Myocyte (in vitro differentiated cells): Measurements from ENCODE around the gene CTNNA2. TPM values are rescaled to one million over a fixed set of nuclear protein-coding genes. Genes with fewer than 3 reads are reported as not detected.
A peak's percentile ranks its signal among the peaks of the same experiment; 100 is the strongest.
"Not testable (repeated sequence)": the region's sequence is repeated elsewhere in the genome, so short reads cannot be mapped to it uniquely, and the experiment has no call there.

ENCODE experiments used
- DNase-seq: peaks from one replicate; pipeline ENCODE4 v3.0.0-alpha.2; 2012; ENCODE audit warnings: low read depth
- total RNA-seq: library from RNA; depleted of rRNA; stranded (reverse); fragments of >200 nt; gene quantifications from 2 replicates; pipeline ENCODE4 v1.2.3, GENCODE V29; 2014

CTNNA2 gene
- total RNA-seq, 1 donor from 2014 or later: 2.7 TPM

DNA sequence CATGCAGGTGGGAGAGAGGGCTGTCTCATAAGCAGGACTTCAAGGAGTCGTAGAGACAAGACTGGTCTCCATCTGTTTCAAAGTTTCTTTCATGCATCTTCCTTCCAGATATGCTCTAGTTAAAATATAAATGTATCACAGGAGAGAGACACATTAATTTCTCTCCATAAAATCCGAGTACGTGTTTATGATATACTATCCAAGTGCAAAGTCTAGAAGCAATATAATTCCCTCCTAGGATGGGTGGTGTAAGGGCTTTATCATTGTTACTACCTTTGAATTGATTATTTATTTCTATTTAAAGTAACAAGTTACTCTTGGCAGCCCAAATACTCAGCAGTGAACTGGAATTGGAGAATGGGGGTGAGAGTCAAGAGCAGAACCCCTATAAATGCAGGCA lies 619.4 kb downstream of the CTNNA2 start:
- DNase-seq: no peak

DNA sequence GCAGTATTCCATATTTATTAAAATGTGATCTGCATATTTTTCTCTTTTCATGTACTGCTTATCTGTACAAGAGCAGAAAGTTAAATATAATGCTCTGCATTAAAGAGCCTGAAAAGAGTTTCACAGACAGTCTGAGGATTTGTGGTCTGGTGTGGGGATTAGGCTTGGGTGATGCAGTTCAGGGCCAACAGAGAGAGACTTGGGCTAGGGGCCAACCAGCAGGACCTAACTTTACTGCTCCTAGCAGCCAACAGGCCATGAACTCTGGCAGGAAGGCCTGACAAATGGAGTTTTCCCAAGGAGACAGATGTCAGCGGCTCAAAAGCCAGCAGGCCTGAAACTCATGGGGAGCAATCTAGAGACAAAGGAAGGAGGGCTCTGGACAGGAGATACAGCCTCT lies 622.1 kb downstream of the CTNNA2 start:
- peak; percentile 26 for DNase-seq

GRCh38 chr2:80136338-80136737 lies 623.5 kb downstream of the CTNNA2 start:
- DNase-seq: no peak

- DNase-seq: no peak
Observed at GRCh38 chr2:80139001-80139400, 626.1 kb downstream of the CTNNA2 start.

- no peak for DNase-seq
Observed at GRCh38 chr2:80141007-80141726, 628.3 kb downstream of the CTNNA2 start.

- DNase-seq: no peak
Observed at GRCh38 chr2:80145499-80145898, 632.6 kb downstream of the CTNNA2 start.

DNA sequence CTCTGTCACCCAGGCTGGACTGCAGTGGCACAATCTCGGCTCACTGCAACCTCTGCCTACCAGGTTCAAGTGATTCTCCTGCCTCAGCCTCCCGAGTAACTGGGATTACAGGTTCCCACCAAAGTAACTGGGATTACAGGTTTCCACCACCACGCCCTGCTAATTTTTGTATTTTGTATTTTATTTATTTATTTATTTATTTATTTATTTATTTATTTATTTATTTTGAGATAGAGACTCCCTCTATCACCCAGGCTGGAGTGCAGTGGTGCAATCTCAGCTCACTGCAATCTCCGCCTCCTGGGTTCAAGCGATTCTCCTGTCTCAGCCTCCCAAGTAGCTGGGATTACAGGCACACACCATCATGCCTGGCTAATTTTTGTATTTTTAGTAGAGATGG lies 633.9 kb downstream of the CTNNA2 start:
- not testable (repeated sequence) for DNase-seq

DNA sequence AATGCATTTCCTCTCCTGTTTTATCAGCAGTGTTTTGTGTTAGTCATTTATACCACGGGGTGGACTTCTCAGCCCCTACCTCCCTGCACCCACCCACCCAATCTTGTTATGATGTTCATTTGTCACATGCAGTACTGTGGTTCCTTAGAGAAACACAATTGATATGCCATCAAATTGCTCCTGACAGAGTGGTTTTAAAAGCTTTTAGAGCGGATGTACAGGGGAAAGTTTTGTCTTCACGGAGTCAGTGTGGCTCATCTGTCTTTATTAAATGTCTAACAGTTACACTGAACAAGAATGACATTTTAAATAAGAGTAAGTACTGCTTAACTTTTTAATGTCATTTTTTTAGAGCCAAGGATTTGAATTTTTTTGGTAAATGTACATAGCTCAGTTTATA lies 634.8 kb downstream of the CTNNA2 start:
- no peak for DNase-seq

- no peak for DNase-seq
Observed at GRCh38 chr2:80148906-80149305, 636.1 kb downstream of the CTNNA2 start.

- no peak for DNase-seq
Observed at GRCh38 chr2:80149991-80150390, 637.1 kb downstream of the CTNNA2 start.

DNA sequence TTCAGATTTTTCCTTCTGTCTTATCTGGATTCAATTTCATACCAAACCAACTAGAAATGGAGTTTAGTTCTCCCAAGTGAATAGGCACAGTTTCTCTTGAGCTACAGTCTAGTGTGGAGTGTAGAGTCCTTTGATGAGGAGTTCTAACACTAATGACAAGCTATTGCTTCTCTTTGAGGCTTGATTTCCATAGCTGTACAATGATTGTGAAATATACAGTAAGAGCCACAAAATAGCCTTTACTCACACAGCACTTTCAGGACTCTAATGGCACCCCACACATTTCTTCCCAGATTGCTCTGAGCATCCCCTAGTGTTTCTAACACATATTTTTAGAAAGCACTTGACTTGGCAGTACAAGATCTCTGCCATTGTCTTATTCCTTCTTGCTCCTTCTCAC lies 638.4 kb downstream of the CTNNA2 start:
- no peak for DNase-seq

GRCh38 chr2:80151651-80152050 lies 638.8 kb downstream of the CTNNA2 start:
- DNase-seq: no peak

DNA sequence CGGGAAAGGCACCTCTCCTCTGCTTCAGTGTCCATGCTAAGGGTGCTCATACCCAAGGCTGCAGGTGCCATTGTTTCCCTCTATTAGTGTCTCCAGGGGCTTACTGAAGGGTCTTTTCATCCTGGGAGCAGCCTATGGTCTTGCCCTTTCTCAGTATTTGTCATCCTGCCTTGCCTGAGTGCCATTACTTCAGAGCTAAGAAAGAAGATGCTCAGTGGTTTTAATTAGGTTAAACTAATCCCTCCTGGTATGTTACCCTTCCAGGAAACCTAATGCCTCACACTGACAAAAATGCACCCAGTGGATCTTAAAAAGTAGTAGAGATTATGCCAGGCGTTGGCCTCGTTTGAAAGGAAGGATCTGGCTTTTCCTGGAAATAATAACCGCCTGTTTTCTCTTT lies 640.3 kb downstream of the CTNNA2 start:
- DNase-seq: no peak

GRCh38 chr2:80153768-80154167 lies 640.9 kb downstream of the CTNNA2 start:
- DNase-seq: no peak

- DNase-seq: no peak
Observed at GRCh38 chr2:80154231-80154915, 641.5 kb downstream of the CTNNA2 start.

- no peak for DNase-seq
Observed at GRCh38 chr2:80164375-80164774, 651.5 kb downstream of the CTNNA2 start.

DNA sequence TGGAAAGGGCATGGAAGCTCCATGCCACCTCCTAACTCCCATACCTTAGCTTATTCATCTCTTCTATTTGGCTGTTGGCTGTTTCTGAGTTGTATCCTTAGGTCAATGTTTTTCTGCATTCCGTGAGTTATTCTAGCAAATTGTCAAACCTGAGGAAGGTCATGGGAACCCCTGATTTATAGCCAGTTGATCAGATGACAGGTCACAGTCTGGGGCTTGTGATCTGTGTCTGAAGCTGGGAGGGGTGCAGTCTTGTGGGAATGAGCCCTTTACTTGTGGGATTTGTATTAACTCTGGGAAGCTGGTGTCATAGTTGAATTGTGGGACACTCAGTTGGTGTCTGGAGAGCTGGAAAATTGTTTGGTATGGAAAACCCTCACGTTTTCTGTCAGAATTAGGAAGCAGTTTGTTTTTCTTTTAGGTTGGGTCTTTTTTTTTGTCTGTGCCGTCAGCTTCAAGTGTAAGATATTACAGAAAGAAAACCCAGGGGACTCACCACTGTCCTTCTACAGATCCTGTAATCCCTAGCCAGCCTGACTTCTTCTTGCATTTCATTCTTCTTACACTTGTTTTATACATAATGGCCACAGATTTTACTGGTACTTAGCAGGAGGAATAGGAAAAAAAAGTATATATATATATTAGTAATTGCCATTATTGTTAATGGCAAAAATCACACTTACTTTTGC lies 653.8 kb downstream of the CTNNA2 start:
- no peak for DNase-seq

- no peak for DNase-seq
Observed at GRCh38 chr2:80167284-80167808, 654.5 kb downstream of the CTNNA2 start.

DNA sequence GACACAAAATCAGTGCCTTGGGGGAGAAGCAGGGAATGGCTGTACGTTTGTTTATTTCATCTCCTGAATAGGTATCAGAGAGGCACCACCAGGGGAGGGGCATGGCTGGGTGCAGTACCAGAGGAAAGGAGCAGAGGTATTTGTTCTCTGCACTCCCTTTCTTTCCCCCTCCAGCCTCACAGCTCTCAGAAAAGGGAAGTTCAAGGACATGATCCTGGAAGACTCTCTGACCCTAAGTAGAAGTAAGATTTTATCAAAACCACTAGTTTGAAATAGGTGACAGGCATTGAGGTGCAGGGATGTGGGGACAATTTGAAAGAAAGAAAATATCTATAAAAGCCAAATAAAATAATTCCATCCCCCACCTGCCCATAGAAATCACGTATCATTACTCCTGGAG lies 655.2 kb downstream of the CTNNA2 start:
- DNase-seq: no peak

DNA sequence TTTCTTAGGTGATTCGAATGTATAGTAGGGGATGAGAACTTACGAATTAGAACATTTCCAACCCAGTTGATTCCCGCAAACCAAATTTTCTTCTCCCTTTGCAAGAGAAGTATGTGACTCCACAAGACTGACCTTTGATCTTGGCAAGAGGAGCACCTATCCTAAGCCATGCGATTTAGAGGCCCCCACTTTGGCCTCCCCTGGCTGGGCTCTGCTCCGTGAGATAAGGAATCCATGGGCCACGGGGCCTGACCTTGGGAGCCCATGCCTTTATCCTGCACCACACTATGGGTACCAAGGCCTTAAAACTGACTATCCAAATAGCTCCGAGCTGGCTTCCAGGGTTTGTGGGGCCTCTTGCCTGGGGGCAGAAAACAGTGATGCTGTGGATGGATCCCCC lies 656.0 kb downstream of the CTNNA2 start:
- DNase-seq: no peak

DNA sequence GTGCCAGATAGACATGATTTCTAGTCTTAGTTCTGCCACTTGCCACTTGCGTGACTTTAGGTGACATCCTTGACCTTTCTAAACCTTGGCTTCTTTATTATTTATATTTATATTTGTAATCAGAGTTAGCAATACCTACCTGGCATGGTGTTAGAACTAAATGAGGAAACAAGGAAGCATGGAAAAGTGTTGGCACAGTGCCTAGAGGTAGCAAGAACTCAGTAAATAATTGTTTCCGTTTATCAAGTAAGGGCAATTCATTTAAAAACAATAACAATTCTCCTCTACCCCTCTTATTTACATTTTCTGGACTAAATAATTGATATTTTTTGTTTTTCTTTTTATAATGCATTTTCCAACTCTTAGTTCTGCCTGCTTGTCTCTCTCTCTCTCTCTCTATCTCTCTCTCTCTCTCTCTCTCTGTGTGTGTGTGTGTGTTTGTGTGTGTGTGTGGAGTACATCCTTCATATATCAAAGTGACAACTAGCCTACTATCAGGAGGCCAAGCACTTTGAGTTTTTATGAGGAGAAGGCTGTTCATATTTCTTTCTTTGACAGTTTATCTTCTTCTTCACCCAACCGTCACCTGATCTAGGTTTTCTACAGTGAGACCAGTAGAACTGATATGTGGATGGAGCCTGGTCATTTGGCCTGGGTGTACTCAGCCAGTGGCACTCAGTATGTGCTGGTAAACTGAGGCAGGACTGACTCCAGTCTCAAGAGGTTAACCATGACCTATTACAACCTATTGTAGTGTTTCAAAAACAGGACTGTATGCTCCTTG lies 657.2 kb downstream of the CTNNA2 start:
- DNase-seq: no peak
